ENCODE measurements around the gene SLBP.

Gene SLBP

DNA sequence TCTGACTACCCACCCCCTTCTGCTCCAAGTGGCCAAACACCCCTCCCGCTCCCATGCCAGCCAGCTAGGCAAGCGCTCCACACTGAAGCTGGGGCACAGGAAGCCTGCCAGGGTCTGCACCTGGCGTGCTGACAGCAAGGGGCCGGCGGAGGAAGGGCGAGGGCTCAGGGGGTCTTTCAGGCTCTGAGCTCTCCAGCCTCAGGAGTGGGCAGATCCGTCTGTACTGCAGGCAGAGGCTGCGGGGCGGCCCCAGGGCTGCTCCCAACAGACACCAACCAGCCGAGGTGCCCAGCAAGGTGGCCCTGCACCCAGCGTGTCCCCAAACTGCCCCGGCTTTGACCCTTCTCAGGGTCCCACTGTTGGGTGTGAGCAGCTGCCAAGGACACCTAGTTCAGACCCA, 42.8 kb downstream of the SLBP start:
- in situ Hi-C loops (cut with HindIII; ENCODE audit: low pct_unique_long_range_greater_than_20kb, low sequenced_read_pairs), result no loop called here
- no peak for TF ChIP-seq JUND (IDR thresholded peaks at IDR 0.05; ENCODE audit: low read depth)
- no peak for DNase-seq (ENCODE audit: low read depth in 1 of 2, low spot score in 1 of 2)

GRCh38 chr4:1668488-1668840, 43.7 kb downstream of the SLBP start:
- in situ Hi-C loops (cut with HindIII; ENCODE audit: low pct_unique_long_range_greater_than_20kb, low sequenced_read_pairs), result no loop called here
- no peak for TF ChIP-seq JUND (IDR thresholded peaks at IDR 0.05; ENCODE audit: low read depth)
- DNase-seq (ENCODE audit: low read depth in 1 of 2, low spot score in 1 of 2), result no peak

DNA sequence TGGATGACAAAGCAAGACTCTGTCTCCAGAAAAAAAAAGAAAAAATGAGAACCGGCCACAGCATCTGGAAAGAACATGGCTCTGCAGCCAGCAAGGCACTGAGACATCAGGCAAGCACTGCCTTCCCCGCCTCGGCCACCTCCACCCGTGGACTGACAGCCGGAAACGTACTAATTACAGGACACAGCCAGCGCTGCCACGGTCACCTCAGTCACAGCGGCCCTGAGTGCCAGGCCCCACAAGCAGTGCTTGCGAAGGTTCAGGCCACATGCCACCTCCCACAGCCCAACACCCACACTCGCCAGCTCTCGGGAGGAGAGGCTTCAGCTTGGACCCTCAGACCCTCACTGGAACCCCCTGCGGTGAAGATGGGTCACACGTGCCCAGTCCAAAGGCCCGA, 44.8 kb downstream of the SLBP start:
- no peak for TF ChIP-seq JUND (IDR thresholded peaks at IDR 0.05; ENCODE audit: low read depth)
- no peak for DNase-seq (ENCODE audit: low read depth in 1 of 2, low spot score in 1 of 2)
- in situ Hi-C loops (cut with HindIII; ENCODE audit: low pct_unique_long_range_greater_than_20kb, low sequenced_read_pairs), result no loop called here

DNA sequence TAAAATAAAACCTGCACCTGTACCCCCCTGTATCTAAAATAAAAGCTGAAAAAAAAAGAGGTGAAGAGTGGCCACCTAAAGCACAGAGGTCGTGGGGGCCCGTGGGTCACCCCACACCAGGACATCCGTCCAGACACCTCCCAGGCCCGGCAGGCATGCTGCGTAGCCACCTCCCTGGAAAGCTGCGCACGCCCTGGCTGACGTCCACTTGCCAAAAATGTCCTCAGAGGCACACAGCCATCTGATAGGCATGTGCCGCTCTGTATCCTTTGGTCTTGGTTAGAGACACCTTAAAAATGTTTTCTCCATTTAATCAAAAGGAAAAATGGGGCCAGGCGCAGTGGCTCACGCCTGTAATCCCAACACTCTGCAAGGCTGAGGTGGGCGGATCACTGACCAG, 45.7 kb downstream of the SLBP start:
- in situ Hi-C loops (cut with HindIII; ENCODE audit: low pct_unique_long_range_greater_than_20kb, low sequenced_read_pairs), result no loop called here
- no peak for TF ChIP-seq JUND (IDR thresholded peaks at IDR 0.05; ENCODE audit: low read depth)

GRCh38 chr4:1664141-1664540, 48.0 kb downstream of the SLBP start:
- in situ Hi-C loops (cut with HindIII; ENCODE audit: low pct_unique_long_range_greater_than_20kb, low sequenced_read_pairs), result no loop called here
- no peak for TF ChIP-seq JUND (IDR thresholded peaks at IDR 0.05; ENCODE audit: low read depth)
- no peak for DNase-seq (ENCODE audit: low read depth in 1 of 2, low spot score in 1 of 2)

More for the DNA sequence above, 45.7 kb downstream of the SLBP start:
- DNase-seq (ENCODE audit: low read depth in 1 of 2, low spot score in 1 of 2), result no peak

DNA sequence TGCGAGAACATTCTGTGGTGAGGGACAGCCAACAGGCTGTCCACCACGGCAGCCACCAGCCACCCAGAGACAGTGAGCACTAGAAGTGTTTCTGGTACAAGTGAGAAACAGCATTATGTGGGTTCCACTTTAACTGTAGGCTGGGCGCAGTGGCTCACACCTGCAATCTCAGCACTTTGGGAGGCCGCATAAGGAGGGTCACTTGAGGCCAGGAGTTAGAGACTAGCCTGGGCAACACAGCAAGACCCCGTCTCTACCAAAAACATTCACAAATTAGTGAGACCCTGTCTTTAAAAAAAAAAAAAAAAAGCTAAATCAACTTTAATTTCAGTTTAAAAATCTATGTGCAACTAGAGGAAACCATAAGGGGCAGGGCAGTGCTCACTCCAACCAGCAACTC, 48.6 kb downstream of the SLBP start:
- TF ChIP-seq JUND (IDR thresholded peaks at IDR 0.05; ENCODE audit: low read depth), result no peak
- in situ Hi-C loops (cut with HindIII; ENCODE audit: low pct_unique_long_range_greater_than_20kb, low sequenced_read_pairs), result no loop called here
- no peak for DNase-seq (ENCODE audit: low read depth in 1 of 2, low spot score in 1 of 2)

- DNase-seq (ENCODE audit: low read depth in 1 of 2, low spot score in 1 of 2), result peak in 1 of 2 experiments; percentile 20
- in situ Hi-C loops (cut with HindIII; ENCODE audit: low pct_unique_long_range_greater_than_20kb, low sequenced_read_pairs), result no loop called here
These were observed 50.4 kb downstream of the SLBP start for GRCh38 chr4:1661695-1662094.

GRCh38 chr4:1660948-1661677, 51.0 kb downstream of the SLBP start:
- in situ Hi-C loops (cut with HindIII; ENCODE audit: low pct_unique_long_range_greater_than_20kb, low sequenced_read_pairs), result no loop called here
- no peak for TF ChIP-seq JUND (IDR thresholded peaks at IDR 0.05; ENCODE audit: low read depth)
- no peak for DNase-seq (ENCODE audit: low read depth in 1 of 2, low spot score in 1 of 2)

More at GRCh38 chr4:1661695-1662094, 50.4 kb downstream of the SLBP start:
- TF ChIP-seq JUND (IDR thresholded peaks at IDR 0.05; ENCODE audit: low read depth), result no peak

- in situ Hi-C loops (cut with HindIII; ENCODE audit: low pct_unique_long_range_greater_than_20kb, low sequenced_read_pairs), result no loop called here
- no peak for TF ChIP-seq JUND (IDR thresholded peaks at IDR 0.05; ENCODE audit: low read depth)
- no peak for DNase-seq (ENCODE audit: low read depth in 1 of 2, low spot score in 1 of 2)
These were observed 52.7 kb downstream of the SLBP start for GRCh38 chr4:1659104-1660043.

DNA sequence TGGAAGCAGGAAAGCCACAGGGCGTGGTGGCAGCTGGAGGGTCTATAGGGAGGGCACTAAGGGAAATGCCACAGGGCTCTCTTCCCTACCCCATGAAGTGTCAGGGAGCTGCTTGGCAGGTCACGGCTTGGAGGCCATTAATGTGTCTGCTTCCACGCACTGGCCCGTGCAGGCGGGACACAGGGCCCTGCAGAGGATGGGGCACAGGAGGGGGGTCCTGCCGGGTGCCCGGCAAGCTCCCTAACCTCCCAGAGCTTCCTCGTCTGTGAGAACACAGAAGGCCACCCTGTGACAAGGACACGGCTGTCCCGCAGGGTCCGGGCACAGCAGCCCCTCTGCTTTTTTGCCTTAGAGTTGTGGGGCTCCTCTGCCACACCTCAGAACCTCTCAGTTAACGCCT, 53.5 kb downstream of the SLBP start:
- DNase-seq (ENCODE audit: low read depth in 1 of 2, low spot score in 1 of 2), result no peak
- in situ Hi-C loops (cut with HindIII; ENCODE audit: low pct_unique_long_range_greater_than_20kb, low sequenced_read_pairs), result no loop called here
- no peak for TF ChIP-seq JUND (IDR thresholded peaks at IDR 0.05; ENCODE audit: low read depth)

GRCh38 chr4:1658146-1658545, 54.0 kb downstream of the SLBP start:
- DNase-seq (ENCODE audit: low read depth in 1 of 2, low spot score in 1 of 2), result no peak
- no peak for TF ChIP-seq JUND (IDR thresholded peaks at IDR 0.05; ENCODE audit: low read depth)
- in situ Hi-C loops (cut with HindIII; ENCODE audit: low pct_unique_long_range_greater_than_20kb, low sequenced_read_pairs), result no loop called here

DNA sequence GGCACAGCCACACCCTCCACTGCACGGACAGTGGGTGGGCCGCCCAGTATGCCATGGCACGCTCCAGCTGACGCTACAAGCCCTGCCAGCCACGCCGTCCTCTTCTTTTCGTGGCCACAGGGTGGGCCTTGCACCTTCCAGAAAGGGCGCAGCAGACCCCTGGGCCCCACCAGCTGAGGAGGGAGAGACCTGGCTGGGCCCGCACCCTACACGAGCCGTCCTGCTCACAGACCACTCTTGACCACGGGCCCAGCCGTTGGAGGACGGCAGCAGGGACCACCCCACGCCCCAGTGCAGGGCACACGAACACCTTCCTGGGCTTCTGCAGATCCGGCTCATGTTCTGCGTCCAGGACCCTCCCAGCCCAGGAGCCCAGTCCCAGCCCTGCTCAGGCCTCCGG, 55.1 kb downstream of the SLBP start:
- no peak for TF ChIP-seq JUND (IDR thresholded peaks at IDR 0.05; ENCODE audit: low read depth)
- no peak for DNase-seq (ENCODE audit: low read depth in 1 of 2, low spot score in 1 of 2)
- in situ Hi-C loops (cut with HindIII; ENCODE audit: low pct_unique_long_range_greater_than_20kb, low sequenced_read_pairs), result no loop called here

DNA sequence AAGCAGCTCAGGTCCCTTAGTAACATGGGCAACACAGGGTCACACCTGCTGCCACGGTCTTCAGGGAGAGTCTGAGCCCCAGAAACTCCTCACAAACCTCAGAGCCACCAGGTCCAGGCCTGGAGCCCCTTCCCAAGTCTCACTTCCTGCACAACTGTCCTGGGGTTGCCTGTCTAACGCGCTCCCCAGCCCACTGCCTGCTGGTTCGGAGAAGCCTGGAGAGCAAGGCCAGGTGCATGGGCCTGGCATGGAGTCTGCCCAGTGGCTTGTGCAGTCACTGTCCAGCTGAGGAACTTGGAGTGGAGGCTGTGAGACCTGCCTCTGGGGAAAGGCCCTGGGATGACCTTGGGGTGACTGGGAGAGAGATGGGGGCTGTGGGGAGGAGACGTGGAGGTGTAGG, 56.0 kb downstream of the SLBP start:
- DNase-seq (ENCODE audit: low read depth in 1 of 2, low spot score in 1 of 2), result no peak
- in situ Hi-C loops (cut with HindIII; ENCODE audit: low pct_unique_long_range_greater_than_20kb, low sequenced_read_pairs), result no loop called here
- no peak for TF ChIP-seq JUND (IDR thresholded peaks at IDR 0.05; ENCODE audit: low read depth)

Measured in T47D (cell line).